Mucosa of gallbladder (tissue), 1 donor: ENCODE measurements around the gene DNAJC4. TPM values are rescaled to one million over a fixed set of nuclear protein-coding genes. Genes with fewer than 3 reads are reported as not detected.

Experiments used
- DNase-seq: peaks from one replicate; pipeline ENCODE4 v3.0.0-alpha.2; 2020; ENCODE audit warnings: low spot score
- total RNA-seq: library from RNA; stranded (reverse); gene quantifications from one replicate; pipeline ENCODE4 v1.2.1, GENCODE V29; 2021
- donor health status: DM: no; HTN: no; CAD: no.

DNAJC4 gene
- 62.7 TPM for total RNA-seq

- DNase-seq = peak; percentile 92
Observed at GRCh38 chr11:64230171-64230984, at the start of gene DNAJC4. Gene DNAJC4 (plus strand): TSS chr11:64230548. CDS start chr11:64230855, 307 bp downstream.

DNA sequence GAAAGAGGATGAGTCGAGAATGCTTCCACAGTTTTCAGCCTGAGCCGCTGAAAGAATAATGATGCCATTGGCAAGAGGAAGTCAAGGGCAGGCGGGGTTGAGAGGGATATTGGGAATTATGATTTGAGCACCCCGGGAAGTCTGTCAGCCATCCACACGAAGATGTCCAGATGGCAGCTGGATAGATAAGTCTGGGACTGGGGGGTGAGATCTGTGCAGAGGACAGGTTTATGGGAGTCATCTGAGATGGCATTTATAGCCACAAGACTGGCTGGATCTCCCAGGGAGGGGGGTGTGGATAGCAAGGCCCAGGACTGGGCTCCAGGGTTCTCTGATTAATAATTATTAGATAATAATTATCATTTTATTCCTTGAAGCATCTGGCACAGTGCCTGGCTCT is 49.5 kb upstream of the DNAJC4 start:
- DNase-seq = no peak

GRCh38 chr11:64181506-64182411 is 48.6 kb upstream of the DNAJC4 start:
- peak; percentile 94 for DNase-seq

GRCh38 chr11:64183890-64184289 is 46.5 kb upstream of the DNAJC4 start:
- DNase-seq = no peak

DNA sequence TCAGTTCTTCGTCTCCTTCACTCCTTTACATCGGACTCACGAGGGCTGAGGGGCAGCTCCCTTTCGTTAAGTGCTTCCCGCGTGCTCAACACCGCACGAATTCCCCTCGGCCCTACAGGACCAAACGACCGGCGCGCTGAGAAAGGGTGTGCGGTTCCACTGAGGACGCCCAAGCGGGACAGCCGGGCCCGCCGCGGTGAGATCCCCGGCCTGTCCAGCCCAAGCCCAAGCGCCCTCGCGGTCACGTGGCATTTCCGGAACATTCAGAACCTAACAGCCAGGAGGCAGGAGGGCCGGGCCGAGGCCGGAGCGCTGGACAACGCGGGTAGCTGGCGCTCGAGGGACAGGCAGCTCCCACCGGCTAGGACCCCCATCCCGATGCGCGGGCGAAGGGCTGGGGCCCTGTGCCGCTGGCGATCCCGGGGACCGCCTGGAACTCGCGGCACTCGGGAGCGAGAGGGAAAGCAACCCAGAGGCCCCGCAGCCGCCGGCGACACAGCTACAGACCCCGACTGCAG is 45.1 kb upstream of the DNAJC4 start:
- DNase-seq = peak; percentile 88

- DNase-seq = peak; percentile 100
Observed at GRCh38 chr11:64185693-64186491, 44.5 kb upstream of the DNAJC4 start, which contains the start of gene STIP1. Gene STIP1 (plus strand): TSS chr11:64186171. CDS start chr11:64186262, 91 bp downstream.

DNA sequence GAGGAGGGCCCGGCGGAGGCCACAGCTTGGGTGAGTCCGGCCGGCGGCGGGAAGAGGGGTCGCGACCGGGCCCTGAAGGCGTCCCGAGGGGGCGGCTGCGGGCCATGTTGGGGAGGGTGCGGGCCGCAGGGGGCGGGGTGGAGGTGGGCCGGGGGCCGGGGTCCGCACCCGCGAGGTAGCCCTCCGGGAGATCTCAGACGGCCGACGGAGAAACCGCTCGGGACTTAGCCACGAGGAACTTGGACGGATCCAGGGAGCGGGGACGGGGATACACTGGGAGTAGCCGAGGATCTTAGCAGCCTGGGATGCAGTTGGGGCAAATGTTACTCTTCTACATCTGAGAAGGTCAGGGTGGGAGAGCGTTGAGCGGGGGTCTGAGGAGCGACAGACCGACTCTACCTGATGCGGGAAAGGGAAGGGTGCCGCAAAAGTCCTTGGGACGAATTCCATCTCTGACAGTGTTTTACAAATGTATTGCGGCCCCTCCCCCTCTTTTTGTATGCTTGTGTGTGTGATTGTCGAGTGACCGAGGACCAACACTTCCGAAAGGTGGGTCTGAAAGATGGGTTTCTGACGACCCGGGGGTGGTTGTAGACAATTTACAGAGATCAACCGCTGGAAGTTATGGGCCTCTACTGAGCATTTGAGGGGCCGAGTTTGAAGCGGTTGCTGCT is 43.7 kb upstream of the DNAJC4 start:
- no peak for DNase-seq

- no peak for DNase-seq
Observed at GRCh38 chr11:64192434-64192833, 37.9 kb upstream of the DNAJC4 start.

DNA sequence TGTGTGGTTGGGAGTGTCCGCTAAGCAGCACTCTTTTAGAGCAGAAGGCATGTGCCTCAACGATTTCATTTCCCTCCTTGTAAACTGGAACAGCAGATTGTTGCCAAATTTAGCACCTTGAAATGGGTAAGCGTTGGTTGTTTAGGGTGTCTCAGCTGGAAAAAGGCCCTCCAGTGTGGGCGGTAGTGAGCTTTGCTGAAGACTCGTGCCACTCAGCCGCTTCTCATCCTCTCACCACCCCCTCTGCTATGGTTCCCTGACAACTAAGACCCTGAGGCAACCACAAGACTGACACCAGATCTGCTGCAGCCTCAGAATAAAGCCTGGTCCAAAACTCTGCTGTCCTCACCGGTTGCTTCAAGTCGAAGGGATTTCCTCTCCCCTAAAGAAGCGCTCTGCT is 33.7 kb upstream of the DNAJC4 start:
- DNase-seq = no peak

DNA sequence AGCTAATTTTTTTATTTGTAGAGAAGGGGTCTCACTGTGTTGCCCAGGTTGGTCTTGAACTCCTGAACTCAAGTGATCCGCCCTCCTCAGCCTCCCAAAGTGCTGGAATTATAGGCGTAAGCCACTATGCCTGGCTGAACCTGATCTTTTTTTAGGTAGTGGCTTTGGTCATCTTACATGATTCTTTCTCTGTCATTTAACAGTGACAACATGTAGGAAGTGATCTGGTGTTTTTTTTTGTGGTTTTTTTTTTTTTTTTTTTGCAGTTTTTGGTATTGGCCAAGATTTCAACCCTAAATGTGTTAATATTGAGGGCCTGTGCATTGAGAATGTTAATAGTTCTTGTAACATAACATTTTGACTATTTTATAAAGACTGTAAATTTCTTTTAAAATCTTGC is 31.8 kb upstream of the DNAJC4 start:
- DNase-seq = no peak

DNA sequence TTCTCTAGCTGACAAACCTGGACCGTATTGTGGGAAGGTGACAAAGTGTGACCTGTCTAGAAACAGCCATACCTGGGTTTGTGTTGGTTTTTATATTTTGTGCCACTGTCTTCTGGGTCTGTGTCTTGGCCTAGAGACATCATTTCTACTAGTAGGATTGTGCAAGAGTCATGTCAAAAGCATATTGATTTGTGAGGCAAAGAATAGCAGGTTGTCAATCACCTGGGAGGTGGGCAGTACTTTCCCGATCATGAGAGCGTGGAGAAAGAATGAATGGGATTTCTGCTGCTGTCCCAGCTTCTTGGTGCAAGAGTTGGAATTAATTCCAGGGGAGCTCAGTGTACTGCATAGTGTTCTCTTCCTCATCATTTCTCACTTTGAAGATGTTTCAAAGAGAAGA is 28.8 kb upstream of the DNAJC4 start:
- no peak for DNase-seq

DNA sequence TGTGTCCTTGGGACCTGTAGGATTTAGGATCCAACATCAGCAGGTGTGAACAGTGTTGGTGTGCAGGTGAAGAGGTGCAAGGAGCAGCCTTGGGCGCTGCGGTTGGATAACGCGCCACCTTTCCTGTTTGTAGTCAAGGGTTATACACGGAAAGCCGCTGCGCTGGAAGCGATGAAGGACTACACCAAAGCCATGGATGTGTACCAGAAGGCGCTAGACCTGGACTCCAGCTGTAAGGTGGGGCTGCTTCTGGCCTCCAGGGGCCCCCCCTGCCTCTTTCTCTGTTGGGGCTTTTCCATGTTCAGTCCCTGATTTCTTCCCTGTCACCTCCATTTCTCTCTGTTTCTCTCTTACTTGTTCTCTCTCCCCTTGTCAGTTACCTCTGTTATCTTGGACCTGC is 27.4 kb upstream of the DNAJC4 start:
- DNase-seq = no peak

GRCh38 chr11:64203421-64204079 is 26.8 kb upstream of the DNAJC4 start:
- no peak for DNase-seq

DNA sequence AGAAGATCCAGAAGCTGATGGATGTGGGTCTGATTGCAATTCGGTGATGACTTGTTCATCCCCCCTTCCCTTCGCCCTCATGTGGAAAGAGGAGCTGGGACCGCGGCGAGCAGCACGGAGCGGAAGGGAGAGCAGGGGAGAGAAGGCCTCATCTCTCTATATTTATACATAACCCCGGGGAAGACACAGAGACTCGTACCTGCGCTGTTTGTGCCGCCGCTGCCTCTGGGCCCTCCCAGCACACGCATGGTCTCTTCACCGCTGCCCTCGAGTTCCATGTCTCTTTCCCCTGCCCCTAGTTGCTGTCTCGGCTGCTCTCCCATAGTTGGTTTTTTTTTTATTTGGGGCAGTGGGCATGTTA is 26.3 kb upstream of the DNAJC4 start:
- no peak for DNase-seq

- DNase-seq = peak; percentile 92
Observed at GRCh38 chr11:64204464-64204989, 25.8 kb upstream of the DNAJC4 start.

DNA sequence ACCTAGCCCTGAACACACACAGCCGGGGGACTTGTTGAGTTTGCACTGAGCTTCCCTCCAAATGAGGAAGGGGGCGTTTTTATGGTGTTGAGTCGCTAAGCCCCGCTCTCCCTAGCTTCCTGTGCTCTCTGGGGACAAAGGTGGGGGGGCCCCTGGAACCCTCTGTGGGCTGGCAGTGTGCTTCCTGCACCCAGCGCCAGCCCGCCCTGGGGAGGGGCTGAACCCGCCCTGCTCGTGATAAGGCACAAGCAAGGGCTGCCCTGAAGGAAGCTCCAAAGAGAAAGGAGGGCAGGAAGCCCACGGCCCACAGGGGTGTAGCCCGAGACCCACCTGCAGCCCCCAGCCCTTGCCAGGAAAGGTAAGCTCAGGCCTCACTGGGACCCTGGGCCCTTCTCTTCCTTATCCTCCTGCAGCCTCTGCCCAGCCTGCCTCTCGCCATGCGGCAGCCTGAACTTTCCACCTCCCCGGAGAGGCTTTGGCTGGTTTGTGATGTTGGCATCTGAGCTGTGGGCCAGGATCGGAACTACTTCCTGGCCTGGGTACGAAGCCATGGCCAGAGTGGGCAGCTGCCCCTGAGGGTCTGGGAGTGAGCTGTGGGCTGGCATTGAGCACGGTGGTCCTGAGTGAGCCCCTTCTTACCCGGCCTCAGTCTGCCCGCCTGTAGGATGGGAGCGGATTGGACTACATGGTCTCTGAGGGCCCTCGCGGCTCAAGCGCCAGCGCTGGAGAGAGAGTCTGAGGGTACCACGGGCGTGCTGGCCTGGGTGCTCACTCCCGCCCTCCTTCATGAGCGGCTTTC is 23.7 kb upstream of the DNAJC4 start, which contains the start of gene FERMT3:
TSS of gene FERMT3 (plus strand) at position 265 of the 799 bp plus-strand sequence. CDS start 644 bp downstream, outside the sequence.
- DNase-seq = peak; percentile 59

DNA sequence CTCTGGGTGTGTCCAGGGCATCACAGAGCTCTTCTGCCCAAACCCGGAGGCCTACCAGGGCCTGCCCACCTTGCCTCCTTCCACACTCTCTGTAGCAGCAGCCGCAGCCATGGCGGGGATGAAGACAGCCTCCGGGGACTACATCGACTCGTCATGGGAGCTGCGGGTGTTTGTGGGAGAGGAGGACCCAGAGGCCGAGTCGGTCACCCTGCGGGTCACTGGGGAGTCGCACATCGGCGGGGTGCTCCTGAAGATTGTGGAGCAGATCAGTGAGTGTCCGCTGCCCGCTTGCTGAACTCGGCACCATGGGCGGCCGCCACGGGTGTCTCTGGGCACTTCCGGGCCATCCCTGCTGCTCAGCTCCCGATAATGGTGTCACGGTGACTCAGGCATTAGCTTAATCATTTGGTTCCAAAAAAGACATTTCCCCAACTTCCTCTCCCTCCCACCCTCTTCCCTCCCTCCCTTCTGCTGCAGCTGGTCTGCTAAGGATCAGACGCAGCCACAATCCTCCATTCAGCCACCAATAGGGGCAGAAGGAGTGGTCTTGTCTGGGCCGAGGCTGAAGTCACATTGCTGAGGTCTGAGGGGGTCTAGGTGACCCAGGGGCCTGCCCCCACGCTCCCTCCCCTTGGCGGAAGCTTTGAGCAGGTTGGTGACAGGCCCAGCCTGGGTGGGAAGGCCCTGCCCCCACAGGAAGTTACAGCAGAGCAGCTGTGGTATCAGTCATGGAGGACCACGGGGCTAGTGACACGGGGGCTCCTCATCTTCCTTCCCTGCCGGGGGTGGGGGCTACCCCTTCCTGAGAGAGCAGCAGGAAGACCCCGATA is 22.9 kb upstream of the DNAJC4 start:
- DNase-seq = peak; percentile 54

- DNase-seq = no peak
Observed at GRCh38 chr11:64208086-64208795, 22.1 kb upstream of the DNAJC4 start.
